HCT116 (cell line): ENCODE data around the gene RPS2. TPM values are rescaled to one million over a fixed set of nuclear protein-coding genes. Genes with fewer than 3 reads are reported as not detected.

Source experiments
- ATAC-seq: fragments of 200-7000 bp; cut with Tn5 transposase; 2 replicates; pipeline ENCODE4 v1.9.1; 2020; ENCODE audit warnings: mild to moderate bottlenecking, moderate library complexity
- BruUV-seq: library from RNA; stranded (reverse); fragments of 400-500 nt; replicated peaks from 2 replicates; lab custom pipeline; 2021; lab: Mats Ljungman, UMichigan
- CTCF ChIA-PET: fragments of 300-600 bp; sonication (Branson Sonifier 250); formaldehyde crosslinking; loops from one replicate; lab custom pipeline; 2021; ENCODE audit warnings: antibody characterized with exemption; lab: Charles Lee
- POLR2A ChIA-PET: fragments of 300-600, 350-600 bp; sonication (Branson Sonifier 250); formaldehyde crosslinking; loops from one replicate; lab custom pipeline; 2021; ENCODE audit warnings: antibody characterized with exemption; lab: Charles Lee
- RAD21 ChIA-PET, 2 experiments: fragments of 300-600 bp; sonication (Branson Sonifier 250); formaldehyde crosslinking; loops; one replicate each; lab custom pipeline; 2023; ENCODE audit warnings: low total read pairs in 2 of 2; ENCODE audit not compliant: uncharacterized antibody in 2 of 2, unreplicated experiment in 2 of 2, low non-redundant PET in 1 of 2; lab: Charles Lee
- DNase-seq: peaks from one replicate; pipeline ENCODE4 v3.0.0-alpha.2; 2010; ENCODE audit warnings: low read depth, low spot score
- H2AFZ ChIP-seq: fragments of 200-600 bp; shearing (Covaris generic), sonication (generic); 2 replicates; pipeline ENCODE4 v1.6.1; 2017; ENCODE audit warnings: low read depth, mixed run types, mixed read lengths, antibody characterized with exemption, low read length; ENCODE audit not compliant: poor library complexity, severe bottlenecking
- H3K27ac ChIP-seq: 2 replicates; pipeline ENCODE4 v1.5.1; 2012; ENCODE audit warnings: low read depth, low read length
- H3K27me3 ChIP-seq: fragments of 200-600 bp; sonication (generic); 2 replicates; pipeline ENCODE4 v1.6.1; 2016; ENCODE audit warnings: mixed run types, low read length, mixed read lengths; ENCODE audit not compliant: insufficient read depth
- H3K36me3 ChIP-seq, 2 experiments: fragments of 200-500 bp in 1 of 2; fragments of 200-600 bp in 1 of 2; sonication (Bioruptor generic) in 1 of 2; sonication (generic) in 1 of 2; 2 replicates each; pipeline versions ENCODE4 v1.5.1 to v1.6.1; 2014 to 2016; ENCODE audit warnings: low read length in 2 of 2, inconsistent platforms in 1 of 2, mixed read lengths in 1 of 2, mixed run types in 1 of 2; ENCODE audit not compliant: insufficient read depth in 2 of 2, control insufficient read depth in 1 of 2
- H3K4me1 ChIP-seq, 2 experiments: fragments of 200-600 bp in 1 of 2; sonication (generic) in 1 of 2; 2 replicates each; pipeline versions ENCODE4 v1.5.1 to v1.6.1; 2012 to 2017; ENCODE audit warnings: low read length in 2 of 2, inconsistent platforms in 1 of 2, mild to moderate bottlenecking in 1 of 2, mixed read lengths in 1 of 2, mixed run types in 1 of 2, moderate library complexity in 1 of 2; ENCODE audit not compliant: insufficient read depth in 2 of 2, control insufficient read depth in 1 of 2
- H3K4me2 ChIP-seq: fragments of 200-600 bp; sonication (generic); 2 replicates; pipeline ENCODE4 v1.6.1; 2017; ENCODE audit warnings: mixed run types, low read length, mixed read lengths
- H3K4me3 ChIP-seq, 2 experiments: fragments of 200-600 bp in 1 of 2; sonication (generic) in 1 of 2; replicated peaks in 1 of 2; 2 replicates each; pipeline ENCODE4 v1.5.1; 2011 to 2016; ENCODE audit warnings: low read length in 2 of 2, control low read depth in 1 of 2, low read depth in 1 of 2, mild to moderate bottlenecking in 1 of 2, mixed read lengths in 1 of 2, mixed run types in 1 of 2
- H3K79me2 ChIP-seq: fragments of 200-600 bp; sonication (generic); 2 replicates; pipeline ENCODE4 v1.6.1; 2017; ENCODE audit warnings: mild to moderate bottlenecking, mixed run types, low read length, moderate library complexity, mixed read lengths; ENCODE audit not compliant: insufficient read depth
- H3K9ac ChIP-seq: fragments of 200-600 bp; sonication (generic); 2 replicates; pipeline ENCODE4 v1.6.1; 2016; ENCODE audit warnings: low read length, mixed read lengths
- H3K9me2 ChIP-seq: fragments of 200-600 bp; sonication (generic), shearing (Covaris generic); 2 replicates; pipeline ENCODE4 v1.6.1; 2017; ENCODE audit warnings: mixed run types, mild to moderate bottlenecking, moderate library complexity; ENCODE audit not compliant: insufficient read depth
- H3K9me3 ChIP-seq, 2 experiments: fragments of 200-500 bp in 1 of 2; fragments of 200-600 bp in 1 of 2; sonication (Bioruptor generic) in 1 of 2; sonication (generic) in 1 of 2; 2 replicates each; pipeline ENCODE4 v1.6.1; 2014 to 2017; ENCODE audit warnings: low read length in 2 of 2, mixed read lengths in 2 of 2, inconsistent platforms in 1 of 2, low read depth in 1 of 2, mild to moderate bottlenecking in 1 of 2, mixed run types in 1 of 2, moderate library complexity in 1 of 2; ENCODE audit not compliant: control insufficient read depth in 1 of 2, insufficient read depth in 1 of 2
- H4K20me1 ChIP-seq: fragments of 200-600 bp; sonication (generic), shearing (Covaris generic); 2 replicates; pipeline ENCODE4 v1.6.1; 2017; ENCODE audit warnings: mixed run types, mild to moderate bottlenecking, moderate library complexity; ENCODE audit not compliant: insufficient read depth
- CEBPB ChIP-seq: IDR thresholded peaks from 2 replicates; pipeline ENCODE4 v1.6.1; 2012; ENCODE audit warnings: low read depth
- ELF1 ChIP-seq: IDR thresholded peaks from 2 replicates; pipeline ENCODE4 v1.6.1; 2012; ENCODE audit warnings: low read depth, borderline replicate concordance
- EZH2 ChIP-seq: fragments of 200-600 bp; sonication (generic); IDR thresholded peaks from 2 replicates; pipeline ENCODE4 v1.6.1; 2017; ENCODE audit warnings: antibody characterized with exemption, mixed run types
- SRF ChIP-seq: IDR thresholded peaks from 2 replicates; pipeline ENCODE4 v1.6.1; 2012; ENCODE audit warnings: low read depth
- TCF7L2 ChIP-seq: IDR thresholded peaks from 2 replicates; pipeline ENCODE4 v1.7.0; 2011; ENCODE audit warnings: borderline replicate concordance, inconsistent platforms; ENCODE audit not compliant: insufficient read depth, insufficient read length; ENCODE audit errors: extremely low read depth
- intact Hi-C: fragments of 100-400 bp; cut with micrococcal nuclease; formaldehyde crosslinking; loops from 2 replicates; pipeline ENCODE4 v1.10.0; 2022
- total RNA-seq: library from RNA; stranded (reverse); gene quantifications from one replicate; pipeline ENCODE4 v1.2.1, GENCODE V29; 2021; ENCODE audit not compliant: unreplicated experiment
- TF ChIP-seq, protein P1 (sequence below): IDR thresholded peaks from 2 replicates; pipeline ENCODE4 v1.6.1; 2011; ENCODE audit warnings: mild to moderate bottlenecking, low read length, moderate library complexity; ENCODE audit not compliant: insufficient replicate concordance; ENCODE audit errors: extremely low read depth

Gene RPS2
- total RNA-seq, 1 experiment from 2014 or later, result 6,265 TPM

DNA sequence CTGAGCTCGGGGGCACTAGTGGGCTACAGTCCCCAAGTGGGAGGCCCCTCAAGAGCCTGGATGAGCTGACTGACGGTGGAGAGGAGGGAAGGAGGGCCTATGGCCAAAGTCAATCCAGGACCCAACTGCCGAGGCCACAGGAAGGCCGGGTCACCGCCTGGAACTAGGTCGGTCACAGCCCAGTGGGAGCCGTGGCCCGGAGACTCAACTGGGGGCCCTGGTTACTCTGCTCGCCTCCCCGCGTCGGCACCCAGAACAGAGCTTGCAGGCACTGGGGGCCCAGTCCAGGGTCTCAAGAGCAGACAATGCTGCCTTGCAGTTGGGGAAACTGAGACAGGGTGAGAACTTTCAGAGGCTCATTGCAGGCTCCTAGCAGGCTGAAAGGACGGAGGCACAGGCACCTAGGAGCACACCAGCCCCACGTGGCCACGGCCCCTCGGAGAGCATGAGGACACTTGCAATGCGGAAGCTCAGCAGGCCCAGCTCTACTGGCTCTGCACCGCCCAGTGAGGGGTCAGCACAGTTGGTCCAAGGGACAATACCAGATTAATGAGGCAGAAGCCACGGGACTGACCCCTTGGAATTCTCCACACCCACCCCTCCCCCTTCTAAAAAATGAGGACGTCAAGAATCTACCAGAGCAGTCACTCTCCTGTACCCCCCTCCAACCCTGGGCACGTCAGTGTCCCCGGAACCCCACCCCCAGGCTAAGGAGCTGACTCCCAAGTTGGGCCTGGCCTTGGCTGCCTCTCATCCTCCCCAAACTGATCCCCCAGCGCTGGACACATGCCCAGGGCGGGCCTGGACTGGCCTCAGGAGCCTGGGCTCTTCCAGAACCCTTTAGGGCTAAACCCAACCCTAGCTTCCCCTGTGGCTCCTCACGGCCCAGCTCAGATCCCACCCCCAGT lies 48.6 kb downstream of the RPS2 start:
- no peaks in the 10 kb centered on the region for H3K9me2 ChIP-seq
- no peaks in the 10 kb centered on the region for H3K79me2 ChIP-seq
- H3K36me3 ChIP-seq, result no peaks in the 10 kb centered on the region
- TF ChIP-seq, protein P1, sequence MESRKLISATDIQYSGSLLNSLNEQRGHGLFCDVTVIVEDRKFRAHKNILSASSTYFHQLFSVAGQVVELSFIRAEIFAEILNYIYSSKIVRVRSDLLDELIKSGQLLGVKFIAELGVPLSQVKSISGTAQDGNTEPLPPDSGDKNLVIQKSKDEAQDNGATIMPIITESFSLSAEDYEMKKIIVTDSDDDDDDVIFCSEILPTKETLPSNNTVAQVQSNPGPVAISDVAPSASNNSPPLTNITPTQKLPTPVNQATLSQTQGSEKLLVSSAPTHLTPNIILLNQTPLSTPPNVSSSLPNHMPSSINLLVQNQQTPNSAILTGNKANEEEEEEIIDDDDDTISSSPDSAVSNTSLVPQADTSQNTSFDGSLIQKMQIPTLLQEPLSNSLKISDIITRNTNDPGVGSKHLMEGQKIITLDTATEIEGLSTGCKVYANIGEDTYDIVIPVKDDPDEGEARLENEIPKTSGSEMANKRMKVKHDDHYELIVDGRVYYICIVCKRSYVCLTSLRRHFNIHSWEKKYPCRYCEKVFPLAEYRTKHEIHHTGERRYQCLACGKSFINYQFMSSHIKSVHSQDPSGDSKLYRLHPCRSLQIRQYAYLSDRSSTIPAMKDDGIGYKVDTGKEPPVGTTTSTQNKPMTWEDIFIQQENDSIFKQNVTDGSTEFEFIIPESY, result no peak
- no peak for TF ChIP-seq CEBPB
- TF ChIP-seq SRF, result no peak
- no peak for TF ChIP-seq EZH2
- TF ChIP-seq TCF7L2, result no peak
- no peak for TF ChIP-seq ELF1
- RAD21 ChIA-PET, result no interaction called here
- H3K9me3 ChIP-seq, result no peaks in the 10 kb centered on the region
- H3K4me2 ChIP-seq, result no peak overlapping the region
- ATAC-seq, result no peak
- H3K4me1 ChIP-seq, result peaks cover 10 to 17% of the 10 kb centered on the region in 2 experiments
- H2AFZ ChIP-seq, result no peak overlapping the region
- no peak overlapping the region for H3K27ac ChIP-seq
- H3K9ac ChIP-seq, result no peak overlapping the region
- POLR2A ChIA-PET, result no interaction called here
- H4K20me1 ChIP-seq, result no peaks in the 10 kb centered on the region
- DNase-seq, result no peak
- CTCF ChIA-PET, result no interaction called here
- intact Hi-C loops, result no loop called here
- H3K27me3 ChIP-seq, result no peaks in the 10 kb centered on the region
- H3K4me3 ChIP-seq, result no peak overlapping the region
- no TSS peak for BruUV-seq
